Coronary artery (tissue), 2 donors: ENCODE results near the gene TASOR2.

Experiments used
- DNase-seq: peaks from one replicate; pipeline ENCODE4 v3.0.0-alpha.2; 2017; ENCODE audit warnings: low spot score
- H3K27ac ChIP-seq, 2 donors: fragments of 200-600 bp; sonication (generic); one replicate each; pipeline ENCODE4 v1.5.1; 2016 to 2019
- H3K4me3 ChIP-seq: fragments of 200-600 bp; sonication (generic); 2 replicates; pipeline ENCODE4 v1.5.1; 2016; ENCODE audit warnings: mild to moderate bottlenecking, moderate library complexity
- TF ChIP-seq, protein P1 (sequence below): fragments of 200-600 bp; sonication (generic); IDR thresholded peaks from one replicate; pipeline ENCODE4 v1.5.1; 2019; ENCODE audit warnings: antibody characterized with exemption

The TASOR2 gene

DNA sequence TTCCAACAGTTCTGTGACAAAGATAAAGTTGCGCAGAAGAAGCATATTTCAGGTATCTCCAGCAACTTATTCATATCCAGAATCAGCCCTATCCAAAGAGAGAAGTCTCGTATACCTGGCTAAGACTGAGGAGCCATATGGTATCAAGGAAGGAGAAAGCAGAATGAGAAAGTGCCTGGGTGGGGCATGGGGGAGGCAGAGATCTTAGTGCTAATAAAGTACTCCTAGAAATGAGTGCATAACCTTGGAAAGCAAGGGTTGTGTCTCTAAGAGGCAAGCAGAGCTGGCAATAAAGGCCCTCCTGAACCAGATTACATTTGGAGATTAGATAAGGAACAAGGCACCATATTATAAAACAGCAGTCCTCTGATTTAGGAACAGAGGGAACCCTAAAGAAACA lies 12.7 kb downstream of the TASOR2 start:
- no peak overlapping the region for H3K27ac ChIP-seq
- no peak for DNase-seq
- no peak overlapping the region for H3K4me3 ChIP-seq
- TF ChIP-seq, protein P1, sequence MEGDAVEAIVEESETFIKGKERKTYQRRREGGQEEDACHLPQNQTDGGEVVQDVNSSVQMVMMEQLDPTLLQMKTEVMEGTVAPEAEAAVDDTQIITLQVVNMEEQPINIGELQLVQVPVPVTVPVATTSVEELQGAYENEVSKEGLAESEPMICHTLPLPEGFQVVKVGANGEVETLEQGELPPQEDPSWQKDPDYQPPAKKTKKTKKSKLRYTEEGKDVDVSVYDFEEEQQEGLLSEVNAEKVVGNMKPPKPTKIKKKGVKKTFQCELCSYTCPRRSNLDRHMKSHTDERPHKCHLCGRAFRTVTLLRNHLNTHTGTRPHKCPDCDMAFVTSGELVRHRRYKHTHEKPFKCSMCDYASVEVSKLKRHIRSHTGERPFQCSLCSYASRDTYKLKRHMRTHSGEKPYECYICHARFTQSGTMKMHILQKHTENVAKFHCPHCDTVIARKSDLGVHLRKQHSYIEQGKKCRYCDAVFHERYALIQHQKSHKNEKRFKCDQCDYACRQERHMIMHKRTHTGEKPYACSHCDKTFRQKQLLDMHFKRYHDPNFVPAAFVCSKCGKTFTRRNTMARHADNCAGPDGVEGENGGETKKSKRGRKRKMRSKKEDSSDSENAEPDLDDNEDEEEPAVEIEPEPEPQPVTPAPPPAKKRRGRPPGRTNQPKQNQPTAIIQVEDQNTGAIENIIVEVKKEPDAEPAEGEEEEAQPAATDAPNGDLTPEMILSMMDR, result no peak

DNA sequence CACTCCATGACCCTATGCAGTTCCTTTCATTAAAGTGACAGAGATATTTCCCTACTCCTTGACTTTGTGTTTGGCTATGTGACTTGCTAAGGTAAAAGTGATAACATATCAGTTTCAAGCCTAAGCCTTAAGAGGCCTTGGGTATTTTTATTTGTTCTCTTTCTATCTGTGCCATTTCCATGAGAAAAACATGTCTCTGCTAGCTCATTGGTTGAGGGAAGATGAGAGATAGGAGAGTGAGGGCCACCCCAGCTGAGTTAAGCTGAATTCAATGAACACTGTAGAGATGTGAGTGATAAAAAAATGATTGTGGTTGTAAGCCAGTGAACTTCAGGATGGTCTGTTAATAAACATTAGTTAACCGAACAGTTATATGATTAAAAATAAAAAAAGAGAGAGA lies 13.4 kb downstream of the TASOR2 start:
- no peak overlapping the region for H3K4me3 ChIP-seq
- TF ChIP-seq, protein P1, result no peak
- no peak for DNase-seq
- no peak overlapping the region for H3K27ac ChIP-seq

DNA sequence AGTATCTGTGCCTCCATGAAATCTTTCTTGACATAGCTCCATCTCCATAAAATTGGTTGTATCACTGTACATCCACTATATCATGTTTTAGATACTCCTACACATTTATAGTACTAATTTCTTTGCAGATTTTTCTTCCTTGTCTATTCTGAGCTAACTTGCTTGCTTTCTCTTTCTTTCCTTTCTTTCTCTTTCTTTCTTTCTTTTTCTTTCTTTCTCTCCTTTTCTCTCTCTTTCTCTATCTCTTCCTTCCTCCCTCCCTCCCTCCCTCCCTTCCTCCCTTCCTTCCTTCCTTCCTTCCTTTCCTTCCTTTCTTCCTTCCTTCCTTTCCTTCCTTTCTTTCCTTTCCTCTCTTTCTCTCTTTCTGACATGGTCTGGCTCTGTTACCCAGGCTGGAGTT lies 23.7 kb downstream of the TASOR2 start:
- no peak for DNase-seq
- Histone ChIP-seq H3K4me3 (no peak overlapping the region), H3K27ac (no peak overlapping the region)
- TF ChIP-seq, protein P1, result no peak

DNA sequence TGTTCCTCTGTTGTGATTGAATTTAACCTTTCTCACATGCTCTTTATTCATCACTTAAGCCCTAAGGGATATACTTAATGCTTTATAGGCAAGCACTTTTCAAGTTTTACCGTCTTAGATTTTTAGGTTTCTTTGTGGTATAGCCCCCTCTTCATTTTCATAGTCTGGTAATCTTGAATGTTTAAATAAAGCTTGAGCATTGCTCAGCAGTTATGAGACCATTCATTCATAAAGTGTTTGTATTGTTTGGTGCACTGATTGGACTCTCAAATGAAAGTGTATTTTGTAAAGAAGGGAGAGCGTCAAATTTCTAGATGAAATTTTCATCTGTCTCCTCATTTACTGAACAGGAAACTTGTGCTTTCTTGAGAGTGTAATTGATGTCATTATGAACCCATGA lies 25.2 kb downstream of the TASOR2 start:
- no peak for DNase-seq

DNA sequence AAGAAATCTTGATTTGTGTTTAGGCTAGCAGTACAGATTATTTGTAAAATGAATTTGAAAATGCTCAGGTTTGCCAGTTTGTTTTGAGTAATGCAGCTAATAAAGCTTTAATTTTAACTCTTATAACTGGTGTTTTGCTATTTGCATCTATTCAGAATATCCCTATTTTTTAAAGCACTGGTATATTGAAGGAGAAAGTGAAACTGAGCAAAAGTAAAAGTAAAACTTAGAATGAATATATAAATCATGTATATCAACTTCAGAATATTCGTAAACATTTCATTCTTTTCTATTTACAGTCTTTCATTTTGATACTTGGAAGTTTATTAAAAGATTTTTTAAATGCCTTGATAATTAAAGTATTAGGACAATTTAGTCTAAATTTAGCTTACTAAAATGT lies 26.2 kb downstream of the TASOR2 start:
- DNase-seq, result no peak
- Histone ChIP-seq H3K4me3 (no peak overlapping the region), H3K27ac (no peak overlapping the region)
- TF ChIP-seq, protein P1, result no peak

More for the DNA sequence above, 25.2 kb downstream of the TASOR2 start:
- TF ChIP-seq, protein P1, result no peak
- Histone ChIP-seq H3K4me3 (no peak overlapping the region), H3K27ac (no peak overlapping the region)

DNA sequence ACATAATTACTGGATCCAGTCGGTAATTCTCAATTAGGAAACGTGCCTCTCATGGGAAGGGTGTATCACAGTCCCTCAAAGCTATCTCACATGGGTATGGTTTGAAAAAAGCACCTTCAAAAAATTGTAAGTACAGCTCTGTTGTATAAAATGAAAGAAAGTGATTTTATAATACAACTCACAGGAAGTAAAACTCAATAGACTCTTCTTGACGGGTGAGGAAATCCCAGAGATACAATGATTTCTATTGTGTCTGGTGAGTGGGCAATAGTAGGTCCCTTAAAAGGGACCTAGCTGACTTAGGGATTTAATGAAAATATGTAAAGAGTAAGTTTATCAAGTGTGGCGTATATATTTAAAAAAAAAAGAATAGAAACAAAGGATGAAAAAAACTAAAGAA lies 27.0 kb downstream of the TASOR2 start:
- Histone ChIP-seq H3K27ac (no peak overlapping the region), H3K4me3 (no peak overlapping the region)
- DNase-seq, result no peak
- TF ChIP-seq, protein P1, result no peak

DNA sequence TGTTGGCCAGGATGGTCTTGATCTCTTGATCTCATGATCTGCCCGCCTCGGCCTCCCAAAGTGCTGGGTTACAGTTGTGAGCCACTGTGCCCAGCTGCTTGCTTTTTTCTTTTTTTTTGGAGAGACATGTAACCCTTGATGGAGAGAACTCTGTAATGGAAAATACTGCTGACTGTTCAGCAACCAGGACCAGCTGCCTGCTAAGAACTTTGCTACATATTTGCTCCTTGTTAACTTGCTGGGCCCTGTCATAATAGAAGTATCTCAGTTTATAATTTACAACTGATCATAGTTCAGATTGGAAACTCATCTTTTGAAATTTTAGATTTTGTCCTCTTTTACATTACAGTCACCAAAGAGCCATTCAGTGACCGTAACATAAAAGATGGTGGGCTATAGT lies 34.9 kb downstream of the TASOR2 start:
- TF ChIP-seq, protein P1, result no peak
- Histone ChIP-seq H3K27ac (no peak overlapping the region), H3K4me3 (no peak overlapping the region)
- no peak for DNase-seq
